Body of pancreas (tissue), 4 donors: ENCODE measurements around the gene GPR37. TPM values are rescaled to one million over a fixed set of nuclear protein-coding genes. Genes with fewer than 3 reads are reported as not detected.

ENCODE experiments used
- ATAC-seq: fragments of 150-250 bp; one replicate; pipeline ENCODE4 v1.9.1; 2016
- DNase-seq, 4 donors: peaks; one replicate each; pipeline ENCODE4 v3.0.0-alpha.2; 2019
- H3K27ac ChIP-seq, 4 donors: fragments of 200-600 bp; sonication (generic); 1 replicate in 3 of 4; 2 replicates in 1 of 4; pipeline versions ENCODE4 v1.5.1 to v1.6.1; 2016 to 2019; ENCODE audit warnings: mild to moderate bottlenecking in 1 of 4, mixed read lengths in 1 of 4, moderate library complexity in 1 of 4
- H3K27me3 ChIP-seq, 2 donors: fragments of 200-600 bp; sonication (generic); one replicate each; pipeline ENCODE4 v1.6.0; 2016; ENCODE audit warnings: mild to moderate bottlenecking in 1 of 2
- H3K36me3 ChIP-seq, 2 donors: fragments of 200-600 bp; sonication (generic); replicated peaks in 1 of 2; 2 replicates each; pipeline ENCODE4 v1.5.1; 2016; ENCODE audit warnings: low read depth in 2 of 2; ENCODE audit not compliant: insufficient read depth in 1 of 2
- H3K4me1 ChIP-seq: fragments of 200-600 bp; sonication (generic); one replicate; pipeline ENCODE4 v1.6.0; 2016
- H3K4me3 ChIP-seq, 2 donors: fragments of 200-600 bp; sonication (generic); 1 replicate in 1 of 2; 2 replicates in 1 of 2; pipeline ENCODE4 v1.5.1; 2016 to 2019
- H3K9me3 ChIP-seq, 3 donors: fragments of 200-600 bp; sonication (generic); 1 replicate in 2 of 3; 2 replicates in 1 of 3; pipeline ENCODE4 v1.5.1; 2016
- POLR2A ChIP-seq, 3 donors: fragments of 450-650 bp; IDR thresholded peaks; one replicate each; pipeline ENCODE4 v1.6.1; 2016; ENCODE audit warnings: antibody characterized with exemption in 3 of 3, mild to moderate bottlenecking in 2 of 3
- WGBS, 2 donors: methylation state at CpG; one replicate each; pipeline ENCODE4 v1.1.5; 2017; 5-methylcytosine and 5-hydroxymethylcytosine counted together
- intact Hi-C: fragments of 100-400 bp; cut with DNase I; formaldehyde crosslinking; loops from one replicate; pipeline ENCODE4 v1.15.1; 2023
- total RNA-seq, 2 donors: library from RNA; depleted of rRNA; stranded (reverse); fragments of >200 nt; gene quantifications; one replicate each; pipeline ENCODE4 v1.1.0, GENCODE V29; 2016
- TF ChIP-seq, protein P1 (sequence below), 7 experiments: fragments of 450-650 bp in 4 of 7; fragments of 200-600 bp in 3 of 7; sonication (generic) in 3 of 7; IDR thresholded peaks; one replicate each; pipeline ENCODE4 v1.5.1; 2016 to 2019; ENCODE audit warnings: antibody characterized with exemption in 7 of 7

GPR37 gene
- total RNA-seq, 2 donors from 2014 or later = 2.6 to 5.7 TPM

DNA sequence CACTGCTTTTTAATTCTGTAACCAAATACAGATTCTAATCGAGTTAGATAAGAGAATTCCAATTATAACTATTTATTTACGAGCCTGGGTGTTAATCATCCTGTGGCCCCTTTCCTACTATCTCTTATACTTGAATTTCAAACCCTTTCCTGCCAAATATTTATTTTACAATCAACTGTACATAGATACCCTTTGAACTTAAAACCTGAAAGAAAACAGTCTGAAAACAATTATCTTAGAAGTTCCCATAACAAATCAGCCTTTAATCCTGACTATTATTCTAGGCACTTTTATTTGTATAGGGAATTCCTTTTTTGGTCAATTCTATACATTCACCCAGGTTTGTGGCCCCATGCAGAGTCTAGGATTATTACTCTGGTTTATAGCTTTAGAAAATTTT lies 10.6 kb upstream of the GPR37 start:
- ATAC-seq (no peak), DNase-seq (no peak)
- no peaks in the 10 kb centered on the region for H3K27me3 ChIP-seq
- no peak overlapping the region for H3K4me3 ChIP-seq
- 17 to 21% methylated on average over 2 of the region's 2 CpGs for WGBS, 2 donors
- no peak for TF ChIP-seq POLR2A (IDR thresholded peaks at IDR 0.05)
- TF ChIP-seq, protein P1, sequence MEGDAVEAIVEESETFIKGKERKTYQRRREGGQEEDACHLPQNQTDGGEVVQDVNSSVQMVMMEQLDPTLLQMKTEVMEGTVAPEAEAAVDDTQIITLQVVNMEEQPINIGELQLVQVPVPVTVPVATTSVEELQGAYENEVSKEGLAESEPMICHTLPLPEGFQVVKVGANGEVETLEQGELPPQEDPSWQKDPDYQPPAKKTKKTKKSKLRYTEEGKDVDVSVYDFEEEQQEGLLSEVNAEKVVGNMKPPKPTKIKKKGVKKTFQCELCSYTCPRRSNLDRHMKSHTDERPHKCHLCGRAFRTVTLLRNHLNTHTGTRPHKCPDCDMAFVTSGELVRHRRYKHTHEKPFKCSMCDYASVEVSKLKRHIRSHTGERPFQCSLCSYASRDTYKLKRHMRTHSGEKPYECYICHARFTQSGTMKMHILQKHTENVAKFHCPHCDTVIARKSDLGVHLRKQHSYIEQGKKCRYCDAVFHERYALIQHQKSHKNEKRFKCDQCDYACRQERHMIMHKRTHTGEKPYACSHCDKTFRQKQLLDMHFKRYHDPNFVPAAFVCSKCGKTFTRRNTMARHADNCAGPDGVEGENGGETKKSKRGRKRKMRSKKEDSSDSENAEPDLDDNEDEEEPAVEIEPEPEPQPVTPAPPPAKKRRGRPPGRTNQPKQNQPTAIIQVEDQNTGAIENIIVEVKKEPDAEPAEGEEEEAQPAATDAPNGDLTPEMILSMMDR (IDR thresholded peaks at IDR 0.05) = no peak
- no peaks in the 10 kb centered on the region for H3K36me3 ChIP-seq
- H3K27ac ChIP-seq = no peak overlapping the region
- no peaks in the 10 kb centered on the region for H3K4me1 ChIP-seq
- no peaks in the 10 kb centered on the region for H3K9me3 ChIP-seq
- intact Hi-C loops = no loop called here

DNA sequence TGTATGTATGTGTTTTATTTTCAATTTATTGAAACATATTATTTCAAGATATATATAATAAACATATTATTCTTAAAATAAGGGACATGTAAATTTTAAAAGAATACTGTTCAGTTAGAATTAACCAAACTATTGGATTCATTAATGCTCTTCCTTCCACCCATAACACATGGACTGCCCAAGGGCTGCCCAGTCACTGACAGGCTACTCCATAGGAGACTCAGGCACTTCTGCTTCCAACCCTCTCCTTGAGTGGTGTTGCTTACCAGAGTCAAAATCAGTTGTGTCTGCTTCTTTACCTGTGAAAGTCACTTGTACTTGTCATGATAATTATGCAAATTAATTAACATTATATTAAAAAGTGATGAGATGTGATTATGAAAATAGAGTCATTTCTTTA lies 9.8 kb upstream of the GPR37 start:
- intact Hi-C loops = no loop called here

DNA sequence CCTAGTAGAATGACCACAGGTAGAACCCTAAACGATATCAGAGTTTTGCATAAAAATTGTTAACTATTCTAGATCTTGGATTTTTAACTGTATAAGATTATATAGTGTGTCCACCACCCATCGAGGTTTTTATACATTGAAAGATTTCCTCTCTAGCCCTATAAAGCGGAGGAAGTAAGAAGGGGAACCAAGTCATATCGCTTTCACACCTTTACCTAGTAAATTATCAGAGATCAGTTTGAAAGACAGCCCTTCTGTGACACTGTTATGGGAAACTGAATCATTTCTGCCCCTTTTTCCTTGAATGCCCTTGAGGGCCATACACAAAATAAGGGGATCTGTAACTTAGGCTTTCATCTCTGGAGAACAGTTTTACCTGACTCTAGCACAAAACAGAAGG lies 8.3 kb upstream of the GPR37 start:
- H3K36me3 ChIP-seq = no peaks in the 10 kb centered on the region
- H3K4me1 ChIP-seq = no peaks in the 10 kb centered on the region
- ATAC-seq (no peak), DNase-seq (no peak)
- no peaks in the 10 kb centered on the region for H3K27me3 ChIP-seq
- H3K9me3 ChIP-seq = no peaks in the 10 kb centered on the region
- intact Hi-C loops = no loop called here
- no peak overlapping the region for H3K4me3 ChIP-seq
- H3K27ac ChIP-seq = no peak overlapping the region
- no peak for TF ChIP-seq POLR2A (IDR thresholded peaks at IDR 0.05)
- TF ChIP-seq, protein P1 (IDR thresholded peaks at IDR 0.05) = no peak
- 82 to 84% methylated on average over 4 of the region's 4 CpGs for WGBS, 2 donors

More for the DNA sequence above, 9.8 kb upstream of the GPR37 start:
- no peaks in the 10 kb centered on the region for H3K27me3 ChIP-seq
- no peaks in the 10 kb centered on the region for H3K4me1 ChIP-seq
- DNase-seq = no peak
- H3K27ac ChIP-seq = no peak overlapping the region
- no peak overlapping the region for H3K4me3 ChIP-seq
- H3K9me3 ChIP-seq = no peaks in the 10 kb centered on the region
- no peaks in the 10 kb centered on the region for H3K36me3 ChIP-seq
- TF ChIP-seq, protein P1 (IDR thresholded peaks at IDR 0.05) = no peak
- no peak for TF ChIP-seq POLR2A (IDR thresholded peaks at IDR 0.05)
- no peak for ATAC-seq

DNA sequence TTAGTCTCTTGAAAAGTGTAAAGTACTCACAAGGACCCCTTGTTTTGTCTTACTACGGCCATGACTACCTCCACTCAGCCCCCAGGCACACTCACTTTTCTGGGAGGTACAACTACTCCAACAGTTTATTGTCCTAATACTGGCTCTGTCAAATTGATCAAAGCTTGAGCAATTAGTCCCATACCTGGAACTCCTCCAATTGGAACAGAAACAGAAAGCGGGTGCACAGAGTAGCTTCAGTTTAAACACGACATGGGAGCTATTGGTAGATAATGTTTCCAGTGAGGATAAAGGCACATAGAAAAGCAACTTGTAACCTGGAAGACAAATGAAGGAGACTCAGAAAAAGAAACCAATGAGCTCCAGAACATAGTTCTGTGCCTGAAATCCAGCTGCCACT lies 7.7 kb upstream of the GPR37 start:
- no peak for DNase-seq
- 40 to 59% methylated on average over 3 of the region's 3 CpGs for WGBS, 2 donors
- TF ChIP-seq, protein P1 (IDR thresholded peaks at IDR 0.05) = no peak
- no peak for TF ChIP-seq POLR2A (IDR thresholded peaks at IDR 0.05)
- H3K27me3 ChIP-seq = no peaks in the 10 kb centered on the region
- H3K36me3 ChIP-seq = no peaks in the 10 kb centered on the region
- H3K9me3 ChIP-seq = no peaks in the 10 kb centered on the region
- intact Hi-C loops = no loop called here
- no peak for ATAC-seq
- H3K4me3 ChIP-seq = no peak overlapping the region
- H3K4me1 ChIP-seq = no peaks in the 10 kb centered on the region
- no peak overlapping the region for H3K27ac ChIP-seq

DNA sequence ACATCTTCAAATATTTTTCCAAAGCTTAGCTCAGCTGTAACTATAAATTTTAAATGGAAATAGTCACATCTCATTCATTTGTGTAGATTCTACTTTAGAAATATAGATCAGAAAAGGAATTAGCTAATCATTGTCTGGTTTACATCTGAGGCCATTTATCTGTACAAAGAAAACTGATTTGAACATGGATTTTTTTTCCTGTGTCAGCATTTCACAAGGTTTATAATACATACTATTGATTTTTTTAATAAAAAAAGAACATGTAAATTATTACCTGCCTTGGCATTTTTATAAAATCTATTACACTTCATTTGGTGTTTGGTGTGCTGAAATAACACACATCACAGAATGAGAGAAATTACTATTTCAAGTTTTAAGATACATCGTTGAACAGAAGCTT lies 3.5 kb upstream of the GPR37 start:
- Histone ChIP-seq H3K9me3 (no peaks in the 10 kb centered on the region), H3K36me3 (no peaks in the 10 kb centered on the region), H3K4me1 (peaks cover 14% of the 10 kb centered on the region), H3K27me3 (peaks cover 0 to 6% of the 10 kb centered on the region in 2 donors), H3K27ac (no peak overlapping the region), H3K4me3 (no peak overlapping the region)
- ATAC-seq = no peak
- no peak for DNase-seq
- intact Hi-C loops = no loop called here
- WGBS, 2 donors = 59 to 60% methylated on average over 1 of the region's 1 CpG
- no peak for TF ChIP-seq POLR2A (IDR thresholded peaks at IDR 0.05)
- TF ChIP-seq, protein P1 (IDR thresholded peaks at IDR 0.05) = no peak
